Hepatic stellate cell (primary cell): ENCODE data around the gene SCN1B.

ENCODE experiments used
- DNase-seq: peaks from one replicate; pipeline ENCODE4 v3.0.0; 2011; ENCODE audit warnings: low spot score

The SCN1B gene

DNA sequence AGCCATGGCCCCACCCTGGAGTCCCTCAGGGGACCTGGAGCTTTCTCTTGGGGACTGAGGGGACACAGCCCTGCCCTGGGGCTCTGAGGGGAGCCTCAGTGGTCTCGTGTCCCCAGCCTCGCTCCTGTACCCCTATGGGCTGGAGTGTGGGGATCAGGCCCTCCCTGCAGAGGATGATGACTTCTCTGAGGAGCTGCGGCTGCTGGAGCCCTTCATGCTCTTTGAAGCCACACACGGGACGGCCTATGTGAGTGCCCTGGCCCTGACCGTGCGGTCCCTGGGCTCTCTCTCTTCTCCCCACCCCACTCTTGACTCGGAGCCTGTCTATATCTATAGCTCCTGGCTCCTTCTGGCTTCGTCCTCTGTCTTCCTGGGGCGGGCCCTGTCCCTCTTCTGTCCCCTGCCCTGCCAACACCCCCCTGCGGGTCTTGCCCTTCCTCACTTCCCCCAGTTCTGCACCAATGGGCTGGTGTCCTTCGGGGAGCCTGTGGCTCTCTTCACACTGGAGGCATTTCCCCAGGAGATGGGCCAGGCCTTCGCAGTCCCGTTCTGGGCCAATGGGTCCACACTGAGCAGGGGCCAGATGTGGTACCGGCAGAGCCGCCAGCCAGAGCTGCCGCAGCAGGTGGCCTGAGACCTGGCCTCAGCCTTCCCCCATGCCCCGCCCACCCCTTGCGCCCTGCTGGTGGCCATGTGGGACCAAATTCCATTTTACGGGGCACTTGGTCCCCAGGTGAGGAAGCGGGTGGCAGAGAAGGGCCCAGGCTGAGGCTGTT lies 44.3 kb downstream of the SCN1B start:
- no peak for DNase-seq

GRCh38 chr19:35075202-35076025 lies 45.1 kb downstream of the SCN1B start:
- DNase-seq, result no peak

- no peak for DNase-seq
Observed at GRCh38 chr19:35076026-35076370, 45.7 kb downstream of the SCN1B start.

DNA sequence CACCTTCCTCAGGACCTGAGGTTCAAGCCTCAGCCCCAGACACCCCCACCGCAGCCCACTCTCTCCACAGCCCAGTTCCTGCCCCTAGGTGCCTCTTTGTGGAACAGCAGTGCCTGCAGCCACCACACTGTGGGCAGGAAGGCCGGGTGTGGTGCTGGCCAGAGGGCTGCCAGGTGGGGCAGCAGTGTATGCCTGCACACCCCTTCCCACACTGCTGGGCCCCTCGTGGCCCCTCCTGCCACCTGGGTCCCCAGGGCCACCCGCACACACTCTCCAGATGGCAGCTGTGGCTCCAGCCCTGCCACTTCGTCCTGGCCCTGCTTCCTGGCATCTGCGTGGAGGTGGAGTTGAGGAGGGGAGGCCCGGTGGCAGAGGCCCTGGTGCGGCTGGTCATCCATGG lies 46.4 kb downstream of the SCN1B start:
- DNase-seq, result no peak

DNA sequence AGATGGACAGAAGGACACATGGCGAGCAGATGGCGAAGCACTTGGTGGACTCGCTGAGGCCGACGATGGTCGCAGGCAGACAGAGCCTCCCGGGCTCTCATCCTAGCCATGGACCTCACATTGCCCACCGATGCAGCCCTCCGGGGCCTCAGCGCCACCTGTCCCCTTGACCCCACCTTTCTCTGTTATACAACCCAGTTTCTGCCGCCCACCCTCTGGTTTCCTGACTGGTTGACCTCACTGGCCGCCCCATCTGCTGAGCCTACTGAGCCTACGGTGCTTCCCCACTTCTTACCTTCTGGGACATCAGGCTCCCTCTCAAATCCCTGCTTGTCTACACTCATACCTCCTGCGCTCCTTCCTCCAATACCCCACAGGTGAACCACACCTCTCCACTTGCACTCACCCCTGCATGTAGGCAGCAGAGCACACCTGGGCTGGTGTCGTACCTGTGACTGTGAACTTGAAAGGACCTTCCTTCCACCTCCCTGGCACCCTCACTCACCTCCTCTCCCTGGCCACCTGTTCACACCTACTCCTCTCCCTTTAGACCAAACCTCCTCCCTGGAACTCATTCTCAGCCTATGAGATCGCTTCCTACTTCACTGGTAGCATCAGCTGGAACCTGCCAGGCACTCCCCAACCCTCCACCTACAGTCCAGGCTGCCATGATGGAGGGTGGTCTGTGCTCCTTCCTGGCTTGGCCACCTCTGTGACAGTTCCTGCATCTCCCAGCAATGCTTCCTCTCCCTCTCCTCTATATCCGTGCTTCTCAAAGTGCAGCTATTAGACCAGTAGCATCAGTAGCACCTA lies 47.3 kb downstream of the SCN1B start:
- DNase-seq, result no peak

DNA sequence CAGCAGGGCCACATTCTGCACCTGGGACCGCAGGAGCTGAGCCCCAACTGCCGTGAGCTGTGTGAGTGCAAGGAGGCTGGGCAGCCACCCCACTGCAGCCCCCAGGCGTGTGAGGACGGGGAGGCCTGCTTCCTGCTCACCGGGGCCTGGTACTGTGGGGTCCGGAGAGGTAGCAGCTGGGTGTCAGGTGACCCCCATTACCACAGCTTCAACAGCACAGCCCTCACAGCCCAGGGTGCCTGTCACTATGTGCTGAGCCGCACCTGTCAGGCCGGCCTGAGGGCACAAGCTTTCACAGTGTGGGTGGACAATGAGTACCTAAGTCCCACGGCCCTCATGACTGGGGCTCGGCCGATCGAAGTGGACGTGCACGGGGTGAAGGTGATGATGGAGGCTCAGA lies 49.6 kb downstream of the SCN1B start:
- DNase-seq, result no peak

DNA sequence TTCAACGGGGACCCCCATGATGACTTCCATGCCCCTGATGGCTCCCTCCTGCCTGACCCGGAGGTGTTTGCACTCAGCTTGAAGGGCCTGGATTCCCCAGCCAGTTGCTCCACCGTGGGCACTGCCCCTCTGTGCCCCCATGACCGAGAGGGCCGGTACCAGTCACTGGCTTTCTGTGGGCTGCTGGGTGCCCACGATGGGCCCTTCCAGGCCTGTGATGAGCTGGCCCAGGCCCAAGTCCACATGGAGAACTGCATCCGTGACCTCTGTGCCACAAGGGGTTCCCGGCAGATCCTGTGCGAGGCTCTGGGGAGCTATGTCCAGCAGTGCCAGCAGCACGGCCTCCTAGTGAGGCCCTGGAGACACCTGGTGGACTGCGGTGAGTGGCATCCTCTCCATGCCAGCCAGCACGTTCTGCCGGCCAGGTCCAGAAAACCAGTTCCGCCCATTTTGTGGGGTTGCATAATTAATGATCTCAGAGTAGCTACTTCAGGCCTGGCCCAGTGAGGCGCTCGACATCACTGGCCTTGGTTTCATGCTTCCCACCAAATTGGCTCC lies 50.4 kb downstream of the SCN1B start:
- DNase-seq, result no peak

GRCh38 chr19:35081201-35081600 lies 50.9 kb downstream of the SCN1B start:
- no peak for DNase-seq

DNA sequence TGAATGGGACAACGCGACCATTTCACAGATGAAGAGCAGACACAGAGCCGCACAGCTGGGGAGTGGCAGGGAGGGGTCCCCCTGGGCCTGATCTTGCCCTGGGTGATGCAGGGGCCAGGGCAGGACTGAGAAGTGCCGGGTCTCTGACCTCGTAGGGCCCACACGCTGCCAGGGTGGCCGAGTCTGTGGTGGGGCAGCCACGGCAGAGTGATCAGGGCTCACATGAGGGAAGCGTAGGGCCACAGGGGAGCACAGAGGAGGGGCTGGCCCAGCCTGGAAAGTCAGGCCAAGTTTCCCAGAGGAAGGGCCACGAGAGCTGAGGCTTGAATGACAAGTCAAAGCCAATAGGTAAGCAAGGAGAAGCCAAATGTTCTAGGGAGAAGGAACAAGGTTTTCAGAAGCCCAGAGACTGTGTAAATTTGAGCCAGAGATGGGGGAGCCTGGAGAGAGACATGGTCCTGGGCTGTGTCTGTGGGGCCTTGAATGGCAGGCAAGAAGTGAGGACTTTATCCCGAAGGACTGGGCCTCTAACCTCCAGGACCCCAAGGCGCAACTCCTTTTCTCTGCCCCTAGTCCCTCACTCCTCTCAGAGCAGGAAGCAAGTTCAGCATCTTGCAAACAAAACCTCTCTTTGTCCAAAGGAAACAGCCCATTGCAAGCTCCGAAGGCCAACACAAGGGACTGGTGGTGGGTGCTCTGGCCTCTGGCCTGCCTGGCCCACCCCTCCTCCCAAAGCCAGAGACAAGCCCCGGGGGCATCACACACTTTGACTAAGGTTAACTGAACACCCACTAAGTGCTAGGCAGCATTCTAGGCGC lies 53.6 kb downstream of the SCN1B start:
- DNase-seq, result no peak

- no peak for DNase-seq
Observed at GRCh38 chr19:35084509-35084762, 54.2 kb downstream of the SCN1B start.

DNA sequence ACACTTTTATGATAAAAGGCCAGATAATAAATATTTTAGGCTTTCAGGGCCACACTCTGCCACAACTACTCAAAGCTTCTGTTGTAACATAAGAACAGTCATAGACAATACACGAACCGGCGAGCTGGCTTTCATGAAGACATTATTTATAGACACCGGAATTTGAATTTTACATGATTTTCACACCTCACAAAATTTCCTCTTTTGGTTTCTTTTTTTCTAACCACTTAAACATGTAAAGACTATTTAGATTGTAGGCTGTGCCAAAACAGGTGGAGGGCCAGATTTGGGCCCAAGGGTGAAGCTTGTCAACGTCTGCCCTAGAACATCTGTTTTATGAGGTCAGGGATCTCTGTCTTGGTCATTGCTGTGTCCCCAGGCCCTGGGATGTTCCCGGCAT lies 55.7 kb downstream of the SCN1B start:
- DNase-seq, result no peak

DNA sequence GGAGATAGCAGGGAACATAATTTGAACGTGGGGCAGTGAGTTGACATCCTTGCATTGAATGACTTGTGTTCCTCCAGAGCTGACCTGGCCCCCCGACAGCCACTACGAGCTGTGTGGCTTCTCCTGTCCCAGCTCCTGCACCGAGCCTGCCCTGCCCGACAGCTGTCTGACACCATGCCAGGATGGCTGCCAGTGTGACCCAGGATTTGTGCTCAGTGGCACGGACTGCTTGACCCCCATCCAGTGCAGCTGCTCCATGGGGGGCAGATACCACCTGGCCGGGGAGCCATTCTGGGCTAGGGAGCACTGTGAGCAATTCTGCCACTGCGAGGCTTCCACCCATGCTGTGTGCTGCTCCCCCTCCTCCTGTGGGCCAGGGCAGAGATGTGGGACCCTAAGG lies 56.2 kb downstream of the SCN1B start:
- no peak for DNase-seq

DNA sequence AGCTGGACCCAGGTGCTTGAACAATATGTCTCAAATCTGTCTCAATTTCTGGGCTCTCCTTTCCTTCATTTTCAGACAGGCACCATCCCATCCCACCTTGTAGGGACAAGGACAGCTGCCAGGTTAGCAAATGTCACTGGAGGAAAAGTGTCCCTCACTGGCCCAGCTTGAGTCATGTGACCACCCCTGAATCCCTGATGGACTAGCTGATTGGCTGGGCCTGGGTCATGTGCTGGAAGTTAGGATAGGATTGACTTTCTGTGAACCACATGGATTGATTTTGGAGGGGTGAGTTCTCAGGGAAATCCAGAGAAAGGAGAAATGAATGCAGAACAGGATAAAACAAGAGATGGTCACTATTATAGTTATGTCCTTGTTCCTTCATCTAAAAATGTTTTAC lies 57.1 kb downstream of the SCN1B start:
- no peak for DNase-seq

GRCh38 chr19:35088131-35088913 lies 58.1 kb downstream of the SCN1B start:
- peak; percentile 92 for DNase-seq

DNA sequence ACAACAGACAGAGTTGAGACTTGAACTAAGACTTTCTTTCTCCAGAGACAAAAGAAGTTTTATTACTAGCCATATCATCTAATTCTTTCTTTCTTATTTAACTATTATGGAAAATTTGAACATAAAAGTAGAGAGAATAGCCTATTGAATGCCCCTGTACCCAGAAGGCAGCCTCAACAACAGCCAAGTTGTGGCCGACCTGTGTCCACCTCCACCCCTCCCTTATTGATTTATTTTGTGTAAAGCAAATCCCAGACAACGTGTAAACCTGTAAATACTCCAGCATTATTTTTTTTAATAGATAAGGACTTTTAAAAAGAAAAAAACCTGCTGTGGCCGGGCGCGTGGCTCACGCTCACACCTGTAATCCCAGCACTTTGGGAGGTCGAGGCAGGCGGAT lies 59.3 kb downstream of the SCN1B start:
- DNase-seq, result no peak
